IMR-90 (cell line): ENCODE results near the gene CYTH1. TPM values are rescaled to one million over a fixed set of nuclear protein-coding genes. Genes with fewer than 3 reads are reported as not detected.

ENCODE experiments used
- ATAC-seq: fragments of 200-7000 bp; cut with Tn5 transposase; 2 replicates; pipeline ENCODE4 v1.9.1; 2020; ENCODE audit warnings: low read depth, mild to moderate bottlenecking, moderate library complexity
- BruUV-seq: library from RNA; stranded (reverse); fragments of 400-500 nt; replicated peaks from 2 replicates; lab custom pipeline; 2021; lab: Mats Ljungman, UMichigan
- CTCF ChIA-PET: fragments of 300-600 bp; formaldehyde crosslinking; extraction: SDS; loops from one replicate; lab custom pipeline; 2021; ENCODE audit warnings: antibody characterized with exemption; lab: Yijun Ruan, JAX
- POLR2A ChIA-PET: fragments of 300-600 bp; sonication (Branson Sonifier 250); formaldehyde crosslinking; loops from one replicate; lab custom pipeline; 2022; ENCODE audit warnings: antibody characterized with exemption; ENCODE audit not compliant: unreplicated experiment; lab: Charles Lee
- DNase-seq: peaks from one replicate; pipeline ENCODE4 v3.0.0; 2013
- H2AFZ ChIP-seq: replicated peaks from 2 replicates; pipeline ENCODE3; 2013; ENCODE audit warnings: low read length, mild to moderate bottlenecking; ENCODE audit not compliant: poor library complexity
- H2AK5ac ChIP-seq: 2 replicates; pipeline ENCODE4 v1.6.1; 2013; ENCODE audit warnings: low read depth, low read length, inconsistent platforms
- H2AK9ac ChIP-seq: replicated peaks from 2 replicates; pipeline ENCODE3; 2013; ENCODE audit warnings: mild to moderate bottlenecking, low read depth, low read length, moderate library complexity; ENCODE audit not compliant: poor library complexity
- H2BK120ac ChIP-seq: 2 replicates; pipeline ENCODE4 v1.6.1; 2013; ENCODE audit warnings: low read depth, low read length, inconsistent platforms
- H2BK15ac ChIP-seq: 3 replicates; pipeline ENCODE4 v1.6.1; 2013; ENCODE audit warnings: low read depth, low read length, inconsistent platforms
- H2BK20ac ChIP-seq: 2 replicates; pipeline ENCODE4 v1.6.1; 2013; ENCODE audit warnings: low read depth, mild to moderate bottlenecking, inconsistent platforms, low read length, moderate library complexity
- H2BK5ac ChIP-seq: 2 replicates; pipeline ENCODE4 v1.6.1; 2013; ENCODE audit warnings: mild to moderate bottlenecking, low read depth, low read length, inconsistent platforms; ENCODE audit not compliant: poor library complexity, severe bottlenecking
- H3K14ac ChIP-seq: replicated peaks from 2 replicates; pipeline ENCODE4 v1.6.1; 2013; ENCODE audit warnings: low read depth, low read length, inconsistent platforms
- H3K18ac ChIP-seq: 2 replicates; pipeline ENCODE4 v1.6.1; 2013; ENCODE audit warnings: low read depth, low read length, control low read depth
- H3K23ac ChIP-seq: 2 replicates; pipeline ENCODE4 v1.6.1; 2013; ENCODE audit warnings: low read depth, low read length, inconsistent platforms
- H3K27ac ChIP-seq: 2 replicates; pipeline ENCODE4 v1.5.1; 2013; ENCODE audit warnings: mild to moderate bottlenecking, control low read depth, low read length; ENCODE audit not compliant: insufficient read depth
- H3K27me3 ChIP-seq: 2 replicates; pipeline ENCODE4 v1.6.1; 2013; ENCODE audit warnings: low read length; ENCODE audit not compliant: control insufficient read depth, insufficient read depth
- H3K36me3 ChIP-seq: 2 replicates; pipeline ENCODE4 v1.6.1; 2013; ENCODE audit warnings: low read length, mixed read lengths; ENCODE audit not compliant: control insufficient read depth, insufficient read depth
- H3K4ac ChIP-seq: 2 replicates; pipeline ENCODE4 v1.6.1; 2013; ENCODE audit warnings: low read depth, low read length, inconsistent platforms
- H3K4me1 ChIP-seq: 2 replicates; pipeline ENCODE4 v1.6.1; 2013; ENCODE audit warnings: low read length, mixed read lengths; ENCODE audit not compliant: control insufficient read depth, insufficient read depth
- H3K4me2 ChIP-seq: 2 replicates; pipeline ENCODE4 v1.6.1; 2013; ENCODE audit warnings: low read depth, mild to moderate bottlenecking, control low read depth, low read length, moderate library complexity
- H3K4me3 ChIP-seq: 2 replicates; pipeline ENCODE4 v1.5.1; 2013; ENCODE audit warnings: low read depth, mild to moderate bottlenecking, control low read depth, low read length, moderate library complexity; ENCODE audit not compliant: insufficient read depth
- H3K56ac ChIP-seq: 2 replicates; pipeline ENCODE4 v1.6.1; 2013; ENCODE audit warnings: low read length, inconsistent platforms; ENCODE audit not compliant: insufficient read depth; ENCODE audit errors: extremely low read depth
- H3K79me1 ChIP-seq, 2 experiments: 2 replicates each; pipeline ENCODE4 v1.6.1; 2013; ENCODE audit warnings: low read length in 2 of 2, inconsistent platforms in 1 of 2, low read depth in 1 of 2
- H3K9ac ChIP-seq: 2 replicates; pipeline ENCODE4 v1.6.1; 2013; ENCODE audit warnings: low read depth, low read length, control low read depth
- H3K9me1 ChIP-seq: 2 replicates; pipeline ENCODE4 v1.6.1; 2013; ENCODE audit warnings: low read length, inconsistent platforms; ENCODE audit not compliant: insufficient read depth
- H3K9me3 ChIP-seq: 2 replicates; pipeline ENCODE4 v1.6.1; 2013; ENCODE audit warnings: low read length; ENCODE audit not compliant: control insufficient read depth, insufficient read depth
- H4K20me1 ChIP-seq: 2 replicates; pipeline ENCODE4 v1.6.1; 2013; ENCODE audit warnings: low read length, inconsistent platforms; ENCODE audit not compliant: insufficient read depth
- H4K5ac ChIP-seq: 2 replicates; pipeline ENCODE4 v1.6.1; 2013; ENCODE audit warnings: mild to moderate bottlenecking, low read depth, low read length, control low read depth
- H4K8ac ChIP-seq, 2 experiments: 2 replicates each; pipeline ENCODE4 v1.6.1; 2013; ENCODE audit warnings: low read depth in 2 of 2, low read length in 2 of 2, control low read depth in 1 of 2, inconsistent platforms in 1 of 2
- H4K91ac ChIP-seq: 2 replicates; pipeline ENCODE4 v1.6.1; 2013; ENCODE audit warnings: low read depth, low read length, inconsistent platforms; ENCODE audit not compliant: insufficient read depth
- BHLHE40 ChIP-seq: fragments of 150-350 bp; IDR thresholded peaks from 2 replicates; pipeline ENCODE4 v1.6.1; 2016; ENCODE audit warnings: mild to moderate bottlenecking, low read depth, low read length
- CTCF ChIP-seq: conservative IDR thresholded peaks from 2 replicates; pipeline ENCODE4 v1.5.1; 2012; ENCODE audit warnings: mild to moderate bottlenecking, low read depth, low read length, improper control_type of control experiment
- MAZ ChIP-seq: IDR thresholded peaks from 2 replicates; pipeline ENCODE4 v1.6.1; 2012; ENCODE audit warnings: low read depth, mild to moderate bottlenecking, low read length, improper control_type of control experiment, moderate library complexity, borderline replicate concordance
- NFE2L2 ChIP-seq: fragments of 150-350 bp; IDR thresholded peaks from 2 replicates; pipeline ENCODE4 v1.6.1; 2016; ENCODE audit warnings: low read depth, mild to moderate bottlenecking, low read length
- POLR2A ChIP-seq: IDR thresholded peaks from 2 replicates; pipeline ENCODE4 v1.6.1; 2012; ENCODE audit warnings: mild to moderate bottlenecking, low read depth, low read length
- RAD21 ChIP-seq: IDR thresholded peaks from 2 replicates; pipeline ENCODE4 v1.6.1; 2012; ENCODE audit warnings: low read length, improper control_type of control experiment
- RCOR1 ChIP-seq: IDR thresholded peaks from 2 replicates; pipeline ENCODE4 v1.6.1; 2012; ENCODE audit warnings: mild to moderate bottlenecking, low read length, improper control_type of control experiment; ENCODE audit not compliant: insufficient replicate concordance
- SMC3 ChIP-seq: fragments of 150-350 bp; IDR thresholded peaks from 2 replicates; pipeline ENCODE4 v1.6.1; 2016; ENCODE audit warnings: low read depth, mild to moderate bottlenecking, antibody characterized with exemption, low read length, moderate library complexity
- USF2 ChIP-seq: fragments of 150-350 bp; IDR thresholded peaks from 2 replicates; pipeline ENCODE4 v1.6.1; 2017; ENCODE audit warnings: mild to moderate bottlenecking, antibody characterized with exemption, low read length, low read depth
- WGBS, 2 experiments: methylation state at CpG; one replicate each; pipeline versions ENCODE4 v1.1.5 to v1.1.7; 2013; ENCODE audit warnings: missing lambda C conversion rate in 2 of 2; ENCODE audit not compliant: insufficient read length in 1 of 2; ENCODE audit errors: extremely low coverage in 2 of 2; 5-methylcytosine and 5-hydroxymethylcytosine counted together
- dilution Hi-C: fragments of 300-500 bp; cut with HindIII; formaldehyde crosslinking; loops from one replicate; pipeline ENCODE4 v1.14.3; 2018; ENCODE audit warnings: low sequenced_read_pairs; ENCODE audit not compliant: unreplicated experiment
- in situ Hi-C: fragments of 300-500 bp; cut with MboI; formaldehyde crosslinking; loops from 3 replicates; pipeline ENCODE4 v1.14.3; 2019; ENCODE audit warnings: low sequenced_read_pairs, inconsistent platforms, mixed read lengths
- intact Hi-C: fragments of 100-400 bp; cut with micrococcal nuclease; formaldehyde crosslinking; loops from 2 replicates; pipeline ENCODE4 v1.10.0; 2022
- polyA plus RNA-seq, 3 experiments: library from polyadenylated mRNA; depleted of rRNA; stranded (reverse); fragments of >200 nt; gene quantifications; 2 replicates each; pipeline ENCODE4 v1.2.3, GENCODE V29; 2012; ENCODE audit warnings: low replicate concordance in 1 of 3
- total RNA-seq: library from RNA; depleted of rRNA; stranded (reverse); fragments of >200 nt; gene quantifications from 2 replicates; pipeline ENCODE4 v1.2.3, GENCODE V29; 2012

The CYTH1 gene
- total and polyA plus RNA-seq, 2 of the 4 experiments (the other 2 are of a cell fraction) = 7.9 to 12.4 TPM

DNA sequence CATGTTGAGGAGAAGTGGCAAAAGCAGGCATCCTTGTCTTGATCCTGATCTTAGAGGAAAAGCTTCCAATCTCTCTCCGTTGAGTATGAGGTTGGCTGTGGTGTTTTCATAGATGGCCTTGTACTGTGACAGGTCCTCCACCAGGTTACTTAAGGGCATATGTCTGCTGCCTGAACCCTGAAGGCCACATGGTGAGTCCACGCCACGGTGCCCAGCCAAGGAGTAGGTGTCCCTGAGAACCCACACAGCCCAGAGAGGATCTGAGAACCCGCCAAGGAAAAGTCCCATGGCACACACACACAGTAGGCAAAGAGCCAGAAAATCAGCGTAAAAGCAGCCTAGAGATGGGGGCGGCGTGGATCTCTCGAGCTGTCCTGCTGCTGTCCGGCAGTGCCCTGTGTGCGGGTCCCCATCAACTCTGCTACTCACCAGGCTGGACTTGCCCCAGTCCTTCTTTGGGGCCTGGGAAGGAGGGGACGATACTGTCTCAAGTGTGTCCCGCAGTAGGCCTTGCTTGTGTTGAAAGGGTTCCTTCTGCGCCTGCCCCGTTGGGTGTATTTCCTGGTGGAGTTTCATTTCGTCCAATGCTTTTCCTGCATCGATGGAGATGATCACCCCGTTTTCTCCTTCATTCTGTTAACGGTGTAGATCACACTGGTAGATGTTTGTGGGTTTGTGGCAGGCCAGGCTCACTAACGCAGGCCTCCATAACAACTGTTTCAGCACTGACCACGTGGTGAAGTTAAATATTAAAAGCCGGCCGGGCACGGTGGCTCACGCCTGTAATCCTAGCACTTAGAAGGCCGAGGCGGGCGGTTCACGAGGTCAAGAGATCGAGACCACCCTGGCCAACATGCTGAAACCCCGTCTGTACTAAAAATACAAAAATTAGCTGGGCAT lies 114.1 kb downstream of the CYTH1 start (continued):
- TF ChIP-seq CTCF = no peak

- H3K79me1 ChIP-seq = no peaks in the 10 kb centered on the region
- no peak overlapping the region for H4K5ac ChIP-seq
- H3K4me1 ChIP-seq = peaks cover 2% of the 10 kb centered on the region; the same call in 1 of the 2 replicates
- in situ Hi-C loops = no loop called here
- dilution Hi-C loops = no loop called here
- H3K4ac ChIP-seq = no peak overlapping the region
- intact Hi-C loops = no loop called here
- H3K36me3 ChIP-seq = no peaks in the 10 kb centered on the region
- H2AFZ ChIP-seq = no peak overlapping the region
- H4K8ac ChIP-seq = no peak overlapping the region
- H3K14ac ChIP-seq = no peak overlapping the region
- H3K56ac ChIP-seq = no peak overlapping the region
- H2AK9ac ChIP-seq = no peak overlapping the region
- CTCF ChIA-PET = no interaction called here
- H2BK5ac ChIP-seq = no peak overlapping the region
- no peak overlapping the region for H3K4me2 ChIP-seq
- H3K27ac ChIP-seq = no peak overlapping the region
- H3K18ac ChIP-seq = no peak overlapping the region
- H3K9ac ChIP-seq = no peak overlapping the region
- H3K23ac ChIP-seq = no peak overlapping the region
- H3K27me3 ChIP-seq = no peaks in the 10 kb centered on the region; the same call in 1 of the 2 replicates
- no peak overlapping the region for H2BK15ac ChIP-seq
- no peaks in the 10 kb centered on the region for H4K20me1 ChIP-seq
- H2BK20ac ChIP-seq = no peak overlapping the region
- peaks cover 7% of the 10 kb centered on the region; the same call in 1 of the 2 replicates for H3K9me1 ChIP-seq
- H4K91ac ChIP-seq = no peak overlapping the region
- no TSS peak for BruUV-seq
- no peak for ATAC-seq
- H2AK5ac ChIP-seq = no peak overlapping the region
- POLR2A ChIA-PET = no interaction called here
- no peak overlapping the region for H3K4me3 ChIP-seq
- no peaks in the 10 kb centered on the region for H3K9me3 ChIP-seq
- WGBS, 2 experiments = 95% methylated on average over 3 of the region's 10 CpGs; no CpG with 5 or more reads in 1 of the 2 experiments
- no peak for DNase-seq
- H2BK120ac ChIP-seq = no peak overlapping the region
- TF ChIP-seq CTCF (no peak), SMC3 (no peak), POLR2A (no peak), NFE2L2 (no peak), USF2 (no peak), RCOR1 (no peak), BHLHE40 (no peak), MAZ (no peak), RAD21 (no peak)
These were observed 115.0 kb downstream of the CYTH1 start for GRCh38 chr17:78667091-78667490.
